HG03175 (cell line): Measurements from ENCODE around the gene C11orf87.

Experiments used
- ATAC-seq: cut with Tn5 transposase; IDR thresholded peaks from one replicate; pipeline ENCODE4 v1.9.1; 2021; ENCODE audit warnings: mild to moderate bottlenecking, moderate library complexity; ENCODE audit not compliant: unreplicated experiment

C11orf87 gene

DNA sequence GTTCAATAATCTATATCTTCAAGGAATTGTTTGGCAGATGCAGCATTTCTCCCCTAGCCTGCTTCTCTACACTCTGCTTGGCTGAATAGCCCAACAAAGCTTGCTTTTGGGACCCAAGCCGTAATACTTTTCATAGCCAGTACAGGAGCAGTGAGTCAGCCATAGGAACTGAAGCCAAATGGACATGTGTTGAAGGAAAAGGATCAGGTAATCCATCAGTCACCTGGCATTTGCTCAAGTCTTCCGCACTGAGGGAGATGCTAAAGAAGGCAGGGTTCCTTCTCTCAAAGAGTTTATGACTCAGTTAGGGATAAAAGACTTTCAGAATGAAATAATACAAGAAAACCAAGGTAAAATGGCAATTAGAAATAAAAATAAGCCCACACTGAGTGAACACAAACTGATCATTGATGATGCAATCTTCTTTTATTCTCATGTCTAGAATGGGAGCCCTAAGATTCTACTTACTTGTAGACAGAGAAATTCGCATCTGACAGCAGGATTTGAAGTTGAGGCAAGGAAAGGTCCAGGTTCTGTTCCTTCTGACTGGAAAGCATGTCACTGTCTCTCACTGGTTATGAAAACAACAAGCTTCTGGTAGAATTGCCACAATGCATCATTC is 13.2 kb downstream of the C11orf87 start:
- ATAC-seq = no peak

DNA sequence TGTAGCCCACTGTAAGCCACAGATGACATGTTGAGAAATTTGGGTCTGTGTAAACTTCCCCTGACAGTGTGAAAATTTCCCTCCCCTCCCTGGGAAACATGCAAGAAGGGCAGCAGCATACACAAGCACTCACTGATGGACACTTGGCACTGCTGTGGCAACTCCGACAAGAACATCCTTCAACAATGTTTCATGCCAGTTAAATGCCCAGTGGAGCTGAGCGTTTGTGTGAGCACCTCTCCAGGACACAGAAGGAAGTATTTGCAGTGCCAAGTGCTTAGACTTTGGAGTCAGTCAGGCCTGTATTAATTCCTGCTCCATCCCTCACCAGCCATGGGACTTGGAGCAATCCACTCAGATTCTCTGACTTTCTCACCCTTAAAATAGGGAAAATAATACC is 17.7 kb downstream of the C11orf87 start:
- no peak for ATAC-seq

DNA sequence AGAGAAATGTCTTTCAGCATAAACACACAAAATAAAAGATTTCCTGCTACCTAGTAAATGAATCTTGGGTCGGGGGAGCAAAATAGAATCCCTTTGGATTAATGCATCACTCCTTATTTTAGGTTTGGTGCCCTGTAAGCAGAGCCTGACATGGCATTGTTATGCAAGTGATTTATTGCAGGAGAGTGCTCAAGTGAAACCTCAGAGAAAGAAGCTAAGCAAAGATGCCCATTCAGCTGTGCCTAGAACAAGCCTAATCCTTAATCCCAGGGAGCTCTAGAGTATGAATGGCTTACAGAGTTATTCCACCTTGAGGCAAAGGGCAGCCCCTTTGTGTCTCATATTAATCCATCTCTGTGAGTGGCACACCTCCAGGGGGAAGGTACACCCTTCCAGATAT is 21.1 kb downstream of the C11orf87 start:
- no peak for ATAC-seq

DNA sequence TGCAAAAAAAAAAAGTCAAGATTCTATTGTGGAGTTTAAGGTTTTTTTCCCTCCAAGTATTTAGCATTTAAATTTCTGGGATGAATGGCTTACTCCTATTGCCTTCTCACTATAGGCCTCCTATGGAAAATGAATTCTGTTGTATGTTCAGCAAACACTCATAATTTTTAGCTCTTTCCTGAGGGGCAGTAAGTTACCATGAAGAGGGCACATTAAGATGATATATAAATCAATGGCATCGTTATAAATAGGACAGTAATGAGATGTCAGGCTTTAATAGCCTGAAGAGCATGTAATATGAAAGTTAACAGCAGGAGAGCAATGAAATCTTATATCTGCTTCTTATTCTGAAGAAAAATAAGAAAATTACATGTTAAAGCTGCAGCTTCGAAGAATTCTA is 32.9 kb downstream of the C11orf87 start:
- no peak for ATAC-seq
